Esophagus mucosa (tissue), 1 donor: Measurements from ENCODE around the gene HADHA. TPM values are rescaled to one million over a fixed set of nuclear protein-coding genes. Genes with fewer than 3 reads are reported as not detected.

Experiments
- ATAC-seq: fragments of 200-7000 bp; cut with Tn5 transposase; one replicate; pipeline ENCODE4 v1.9.1; 2020
- total RNA-seq: library from RNA; stranded (reverse); gene quantifications from one replicate; pipeline ENCODE4 v1.2.4, GENCODE V29; 2023
- donor health status: DM: yes; HTN: yes; CAD: no.

Gene HADHA
- total RNA-seq, 1 donor from 2014 or later: 109 TPM

- peak; percentile 32 for ATAC-seq
These were observed 743 bp downstream of the HADHA start for GRCh38 chr2:26243470-26244308.

GRCh38 chr2:26241928-26242436 is 2.5 kb downstream of the HADHA start:
- ATAC-seq: no peak

- ATAC-seq: no peak
These were observed 6.0 kb downstream of the HADHA start for GRCh38 chr2:26238311-26238958.

GRCh38 chr2:26237868-26238267 is 6.6 kb downstream of the HADHA start:
- no peak for ATAC-seq

GRCh38 chr2:26235089-26235488 is 9.3 kb downstream of the HADHA start:
- no peak for ATAC-seq

GRCh38 chr2:26230806-26231205 is 13.6 kb downstream of the HADHA start:
- no peak for ATAC-seq

- no peak for ATAC-seq
These were observed 14.8 kb downstream of the HADHA start for GRCh38 chr2:26229595-26229994.

- no peak for ATAC-seq
These were observed 20.3 kb downstream of the HADHA start for GRCh38 chr2:26224095-26224494.

- ATAC-seq: no peak
These were observed 21.4 kb downstream of the HADHA start for GRCh38 chr2:26223018-26223417.

- no peak for ATAC-seq
These were observed 26.7 kb downstream of the HADHA start for GRCh38 chr2:26217720-26218119.

GRCh38 chr2:26216587-26216986 is 27.8 kb downstream of the HADHA start:
- ATAC-seq: no peak

GRCh38 chr2:26215833-26216232 is 28.6 kb downstream of the HADHA start:
- no peak for ATAC-seq

- no peak for ATAC-seq
These were observed 29.7 kb downstream of the HADHA start for GRCh38 chr2:26214759-26215158.

GRCh38 chr2:26212011-26212410 is 32.4 kb downstream of the HADHA start:
- ATAC-seq: no peak

GRCh38 chr2:26203906-26204305 is 40.5 kb downstream of the HADHA start:
- no peak for ATAC-seq

- no peak for ATAC-seq
These were observed 41.4 kb downstream of the HADHA start for GRCh38 chr2:26202981-26203490.

GRCh38 chr2:26197516-26197915 is 46.9 kb downstream of the HADHA start:
- no peak for ATAC-seq

- no peak for ATAC-seq
These were observed 47.6 kb downstream of the HADHA start for GRCh38 chr2:26196683-26197418.

GRCh38 chr2:26195040-26195984 is 49.1 kb downstream of the HADHA start:
- peak; percentile 45 for ATAC-seq

GRCh38 chr2:26193578-26194231 is 50.7 kb downstream of the HADHA start:
- ATAC-seq: no peak
